HepG2 (cell line): ENCODE results near the gene KCNK7. TPM values are rescaled to one million over a fixed set of nuclear protein-coding genes. Genes with fewer than 3 reads are reported as not detected.

Source experiments
- ASH2L ChIP-seq: fragments of 300-600, 200-600 bp; sonication (generic); IDR thresholded peaks from 2 replicates; pipeline ENCODE4 v1.7.0; 2017; ENCODE audit warnings: low read depth, mild to moderate bottlenecking, moderate library complexity, mixed read lengths, low read length; ENCODE audit not compliant: insufficient read length
- HMGA1 ChIP-seq: sonication (generic); formaldehyde crosslinking; conservative IDR thresholded peaks from 2 replicates; pipeline ENCODE4 v1.4.0; 2020; ENCODE audit warnings: missing genetic modification reagents
- MAZ ChIP-seq, 2 experiments: sonication (generic) in 1 of 2; formaldehyde crosslinking in 1 of 2; IDR thresholded peaks; 2 replicates each; pipeline versions ENCODE4 v1.5.0 to v1.6.1; 2012 to 2020; ENCODE audit warnings: low read depth in 2 of 2, mild to moderate bottlenecking in 2 of 2, borderline replicate concordance in 1 of 2, improper control_type of control experiment in 1 of 2, low read length in 1 of 2, missing genetic modification reagents in 1 of 2, moderate library complexity in 1 of 2
- NFE2L2 ChIP-seq: fragments of 150-350 bp; IDR thresholded peaks from 2 replicates; pipeline ENCODE4 v1.6.1; 2014; ENCODE audit warnings: low read length
- NRL ChIP-seq: sonication (generic); formaldehyde crosslinking; IDR thresholded peaks from 2 replicates; pipeline ENCODE4 v1.5.0; 2020; ENCODE audit warnings: missing genetic modification reagents, mild to moderate bottlenecking, moderate library complexity, borderline replicate concordance
- RAD51 ChIP-seq: fragments of 450-650 bp; IDR thresholded peaks from 2 replicates; pipeline ENCODE4 v1.6.1; 2016; ENCODE audit warnings: borderline replicate concordance
- SALL1 ChIP-seq: sonication (generic); formaldehyde crosslinking; IDR thresholded peaks from 2 replicates; pipeline ENCODE4 v1.8.0; 2022; ENCODE audit warnings: mild to moderate bottlenecking, missing genetic modification reagents
- THAP11 ChIP-seq: IDR thresholded peaks from 2 replicates; pipeline ENCODE4 v1.6.1; 2016; ENCODE audit warnings: missing biosample characterization, missing genetic modification reagents
- U2AF1 ChIP-seq: fragments of 200-400 bp; formaldehyde crosslinking; optimal IDR thresholded peaks from 2 replicates; pipeline ENCODE3; 2017; ENCODE audit warnings: mild to moderate bottlenecking, low read depth, low read length
- ZFX ChIP-seq: sonication (generic); formaldehyde crosslinking; IDR thresholded peaks from 2 replicates; pipeline ENCODE4 v1.4.0; 2020; ENCODE audit warnings: mild to moderate bottlenecking, low read depth, missing genetic modification reagents, moderate library complexity
- ZNF230 ChIP-seq: sonication (generic); formaldehyde crosslinking; IDR thresholded peaks from 2 replicates; pipeline ENCODE4 v1.4.0; 2020; ENCODE audit warnings: mild to moderate bottlenecking, missing genetic modification reagents
- ZNF572 ChIP-seq: sonication (generic); formaldehyde crosslinking; IDR thresholded peaks from 2 replicates; pipeline ENCODE4 v1.5.1; 2020; ENCODE audit warnings: mild to moderate bottlenecking, missing genetic modification reagents
- polyA plus RNA-seq, 8 experiments: library from polyadenylated mRNA; depleted of rRNA in 3 of 8; stranded (reverse) in 7 of 8; unstranded in 1 of 8; fragments of >200 nt; fragmentation: Illumina TruSeq in 4 of 8; extraction: Trizol in 4 of 8; gene quantifications; 2 replicates each; pipeline versions ENCODE4 v1.2.1 to v1.2.3, GENCODE V29; 2011 to 2016; ENCODE audit warnings: low read depth in 4 of 8, missing spikeins in 1 of 8, mixed read lengths in 1 of 8; ENCODE audit not compliant: insufficient read depth in 1 of 8
- total RNA-seq, 5 experiments: library from RNA; depleted of rRNA; stranded (reverse); fragments of >200 nt; fragmentation: Illumina TruSeq; extraction: Trizol; gene quantifications; 2 replicates each; pipeline ENCODE4 v1.2.3, GENCODE V29; 2016; ENCODE audit warnings: low read depth in 1 of 5
- TF ChIP-seq, protein P1 (sequence below): sonication (generic); formaldehyde crosslinking; IDR thresholded peaks from 2 replicates; pipeline ENCODE4 v1.5.1; 2020; ENCODE audit warnings: mild to moderate bottlenecking, missing genetic modification reagents, moderate library complexity
- TF ChIP-seq, protein P2 (sequence below): sonication (generic); formaldehyde crosslinking; IDR thresholded peaks from 2 replicates; pipeline ENCODE4 v1.5.0; 2020; ENCODE audit warnings: mild to moderate bottlenecking, missing genetic modification reagents, borderline replicate concordance
- TF ChIP-seq, protein P3 (sequence below): IDR thresholded peaks from 2 replicates; pipeline ENCODE4 v1.6.1; 2016; ENCODE audit warnings: missing genetic modification reagents, missing compliant biosample characterization
- TF ChIP-seq, protein P4 (sequence below): sonication (generic); formaldehyde crosslinking; conservative IDR thresholded peaks from 2 replicates; pipeline ENCODE4 v1.4.0; 2020; ENCODE audit warnings: mild to moderate bottlenecking, missing genetic modification reagents, moderate library complexity

The KCNK7 gene
- total and polyA plus RNA-seq, 2 of the 13 experiments (the other 11 are each of a cell fraction or from before 2014, with no cell fraction given): 0.11 TPM; not detected in 1

DNA sequence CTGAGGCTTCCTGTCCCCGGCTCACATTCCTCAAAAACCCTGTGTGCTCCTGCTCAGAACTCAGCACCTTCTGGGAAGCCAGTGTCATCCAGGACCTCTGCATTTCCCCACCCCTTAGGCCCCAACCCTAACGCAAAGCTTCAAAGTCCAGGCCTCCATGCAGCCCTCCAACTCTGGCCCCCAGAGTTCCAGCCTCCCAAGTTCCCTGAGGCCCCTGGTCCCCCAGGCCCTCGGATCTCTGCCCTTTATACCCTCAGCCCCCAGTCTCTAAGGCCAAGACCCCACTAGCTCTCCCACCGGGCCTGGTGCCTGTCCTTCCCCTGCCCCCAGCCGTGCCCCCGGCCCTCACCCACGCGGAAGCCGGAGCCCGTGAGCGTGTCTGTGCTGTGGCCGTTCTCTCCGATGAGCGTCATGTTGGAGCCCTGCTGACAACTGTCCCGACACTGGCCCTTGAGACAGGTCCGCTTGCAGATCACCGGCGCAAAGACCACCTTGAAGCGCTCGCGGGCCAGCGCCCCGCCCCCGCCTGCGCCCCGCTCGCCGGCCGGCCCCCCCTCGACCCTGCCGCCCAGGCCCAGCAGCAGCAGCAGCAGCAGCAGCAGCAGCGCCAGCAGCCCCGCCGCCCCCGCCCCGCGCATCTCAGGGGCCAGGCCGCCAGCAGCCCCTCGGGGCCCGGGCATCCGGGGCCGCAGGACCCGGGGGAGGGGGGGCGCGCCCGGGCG is 38.2 kb downstream of the KCNK7 start (continued):
- TF ChIP-seq, protein P1, sequence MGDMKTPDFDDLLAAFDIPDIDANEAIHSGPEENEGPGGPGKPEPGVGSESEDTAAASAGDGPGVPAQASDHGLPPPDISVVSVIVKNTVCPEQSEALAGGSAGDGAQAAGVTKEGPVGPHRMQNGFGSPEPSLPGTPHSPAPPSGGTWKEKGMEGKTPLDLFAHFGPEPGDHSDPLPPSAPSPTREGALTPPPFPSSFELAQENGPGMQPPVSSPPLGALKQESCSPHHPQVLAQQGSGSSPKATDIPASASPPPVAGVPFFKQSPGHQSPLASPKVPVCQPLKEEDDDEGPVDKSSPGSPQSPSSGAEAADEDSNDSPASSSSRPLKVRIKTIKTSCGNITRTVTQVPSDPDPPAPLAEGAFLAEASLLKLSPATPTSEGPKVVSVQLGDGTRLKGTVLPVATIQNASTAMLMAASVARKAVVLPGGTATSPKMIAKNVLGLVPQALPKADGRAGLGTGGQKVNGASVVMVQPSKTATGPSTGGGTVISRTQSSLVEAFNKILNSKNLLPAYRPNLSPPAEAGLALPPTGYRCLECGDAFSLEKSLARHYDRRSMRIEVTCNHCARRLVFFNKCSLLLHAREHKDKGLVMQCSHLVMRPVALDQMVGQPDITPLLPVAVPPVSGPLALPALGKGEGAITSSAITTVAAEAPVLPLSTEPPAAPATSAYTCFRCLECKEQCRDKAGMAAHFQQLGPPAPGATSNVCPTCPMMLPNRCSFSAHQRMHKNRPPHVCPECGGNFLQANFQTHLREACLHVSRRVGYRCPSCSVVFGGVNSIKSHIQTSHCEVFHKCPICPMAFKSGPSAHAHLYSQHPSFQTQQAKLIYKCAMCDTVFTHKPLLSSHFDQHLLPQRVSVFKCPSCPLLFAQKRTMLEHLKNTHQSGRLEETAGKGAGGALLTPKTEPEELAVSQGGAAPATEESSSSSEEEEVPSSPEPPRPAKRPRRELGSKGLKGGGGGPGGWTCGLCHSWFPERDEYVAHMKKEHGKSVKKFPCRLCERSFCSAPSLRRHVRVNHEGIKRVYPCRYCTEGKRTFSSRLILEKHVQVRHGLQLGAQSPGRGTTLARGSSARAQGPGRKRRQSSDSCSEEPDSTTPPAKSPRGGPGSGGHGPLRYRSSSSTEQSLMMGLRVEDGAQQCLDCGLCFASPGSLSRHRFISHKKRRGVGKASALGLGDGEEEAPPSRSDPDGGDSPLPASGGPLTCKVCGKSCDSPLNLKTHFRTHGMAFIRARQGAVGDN (CRISPR knock-in tag): peak; percentile 71
- peak; percentile 31 for TF ChIP-seq ASH2L
- TF ChIP-seq SALL1: peak; percentile 60; the same call in 1 of the 2 replicates
- no peak for TF ChIP-seq HMGA1
- TF ChIP-seq MAZ (IDR thresholded peaks at IDR 0.05; ENCODE audit: borderline replicate concordance, low read depth, low read length): 0 out of 2 replicates have a peak, but pooled peaks have one; percentile 47
- TF ChIP-seq MAZ (CRISPR knock-in tag; IDR thresholded peaks at IDR 0.05; ENCODE audit: low read depth): peak; percentile 77
- TF ChIP-seq NFE2L2: no peak
- no peak for TF ChIP-seq ZNF572 (CRISPR knock-in tag)
- peak; percentile 31; the same call in 1 of the 2 replicates for TF ChIP-seq ZNF230 (CRISPR knock-in tag)
- TF ChIP-seq ZFX (CRISPR knock-in tag): peak; percentile 88
- no peak for TF ChIP-seq U2AF1
- 0 out of 2 replicates have a peak, but pooled peaks have one; percentile 56 for TF ChIP-seq NRL (CRISPR knock-in tag)
- no peak for TF ChIP-seq RAD51
- TF ChIP-seq, protein P2, sequence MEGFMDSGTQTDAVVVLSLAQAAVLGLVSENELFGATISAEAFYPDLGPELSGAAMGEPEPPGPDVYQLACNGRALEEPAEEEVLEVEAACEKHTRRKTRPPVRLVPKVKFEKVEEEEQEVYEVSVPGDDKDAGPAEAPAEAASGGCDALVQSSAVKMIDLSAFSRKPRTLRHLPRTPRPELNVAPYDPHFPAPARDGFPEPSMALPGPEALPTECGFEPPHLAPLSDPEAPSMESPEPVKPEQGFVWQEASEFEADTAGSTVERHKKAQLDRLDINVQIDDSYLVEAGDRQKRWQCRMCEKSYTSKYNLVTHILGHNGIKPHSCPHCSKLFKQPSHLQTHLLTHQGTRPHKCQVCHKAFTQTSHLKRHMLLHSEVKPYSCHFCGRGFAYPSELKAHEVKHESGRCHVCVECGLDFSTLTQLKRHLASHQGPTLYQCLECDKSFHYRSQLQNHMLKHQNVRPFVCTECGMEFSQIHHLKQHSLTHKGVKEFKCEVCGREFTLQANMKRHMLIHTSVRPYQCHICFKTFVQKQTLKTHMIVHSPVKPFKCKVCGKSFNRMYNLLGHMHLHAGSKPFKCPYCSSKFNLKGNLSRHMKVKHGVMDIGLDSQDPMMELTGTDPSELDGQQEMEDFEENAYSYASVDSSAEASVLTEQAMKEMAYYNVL: no peak
- TF ChIP-seq, protein P3, sequence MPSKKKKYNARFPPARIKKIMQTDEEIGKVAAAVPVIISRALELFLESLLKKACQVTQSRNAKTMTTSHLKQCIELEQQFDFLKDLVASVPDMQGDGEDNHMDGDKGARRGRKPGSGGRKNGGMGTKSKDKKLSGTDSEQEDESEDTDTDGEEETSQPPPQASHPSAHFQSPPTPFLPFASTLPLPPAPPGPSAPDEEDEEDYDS (CRISPR knock-in tag): 0 out of 2 replicates have a peak, but pooled peaks have one; percentile 46
- TF ChIP-seq, protein P4, sequence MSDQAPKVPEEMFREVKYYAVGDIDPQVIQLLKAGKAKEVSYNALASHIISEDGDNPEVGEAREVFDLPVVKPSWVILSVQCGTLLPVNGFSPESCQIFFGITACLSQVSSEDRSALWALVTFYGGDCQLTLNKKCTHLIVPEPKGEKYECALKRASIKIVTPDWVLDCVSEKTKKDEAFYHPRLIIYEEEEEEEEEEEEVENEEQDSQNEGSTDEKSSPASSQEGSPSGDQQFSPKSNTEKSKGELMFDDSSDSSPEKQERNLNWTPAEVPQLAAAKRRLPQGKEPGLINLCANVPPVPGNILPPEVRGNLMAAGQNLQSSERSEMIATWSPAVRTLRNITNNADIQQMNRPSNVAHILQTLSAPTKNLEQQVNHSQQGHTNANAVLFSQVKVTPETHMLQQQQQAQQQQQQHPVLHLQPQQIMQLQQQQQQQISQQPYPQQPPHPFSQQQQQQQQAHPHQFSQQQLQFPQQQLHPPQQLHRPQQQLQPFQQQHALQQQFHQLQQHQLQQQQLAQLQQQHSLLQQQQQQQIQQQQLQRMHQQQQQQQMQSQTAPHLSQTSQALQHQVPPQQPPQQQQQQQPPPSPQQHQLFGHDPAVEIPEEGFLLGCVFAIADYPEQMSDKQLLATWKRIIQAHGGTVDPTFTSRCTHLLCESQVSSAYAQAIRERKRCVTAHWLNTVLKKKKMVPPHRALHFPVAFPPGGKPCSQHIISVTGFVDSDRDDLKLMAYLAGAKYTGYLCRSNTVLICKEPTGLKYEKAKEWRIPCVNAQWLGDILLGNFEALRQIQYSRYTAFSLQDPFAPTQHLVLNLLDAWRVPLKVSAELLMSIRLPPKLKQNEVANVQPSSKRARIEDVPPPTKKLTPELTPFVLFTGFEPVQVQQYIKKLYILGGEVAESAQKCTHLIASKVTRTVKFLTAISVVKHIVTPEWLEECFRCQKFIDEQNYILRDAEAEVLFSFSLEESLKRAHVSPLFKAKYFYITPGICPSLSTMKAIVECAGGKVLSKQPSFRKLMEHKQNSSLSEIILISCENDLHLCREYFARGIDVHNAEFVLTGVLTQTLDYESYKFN (CRISPR knock-in tag): peak; percentile 84
- TF ChIP-seq THAP11 (CRISPR knock-in tag): peak; percentile 44; the same call in 1 of the 2 replicates
